ENCODE data around the gene NBPF1. TPM values are rescaled to one million over a fixed set of nuclear protein-coding genes. Genes with fewer than 3 reads are reported as not detected.
"Not testable (repeated sequence)": the region's sequence is repeated elsewhere in the genome, so short reads cannot be mapped to it uniquely, and the experiment has no call there.

The NBPF1 gene
- total RNA-seq: 1 to 10 TPM; 5.7 to 6.0 TPM

DNA sequence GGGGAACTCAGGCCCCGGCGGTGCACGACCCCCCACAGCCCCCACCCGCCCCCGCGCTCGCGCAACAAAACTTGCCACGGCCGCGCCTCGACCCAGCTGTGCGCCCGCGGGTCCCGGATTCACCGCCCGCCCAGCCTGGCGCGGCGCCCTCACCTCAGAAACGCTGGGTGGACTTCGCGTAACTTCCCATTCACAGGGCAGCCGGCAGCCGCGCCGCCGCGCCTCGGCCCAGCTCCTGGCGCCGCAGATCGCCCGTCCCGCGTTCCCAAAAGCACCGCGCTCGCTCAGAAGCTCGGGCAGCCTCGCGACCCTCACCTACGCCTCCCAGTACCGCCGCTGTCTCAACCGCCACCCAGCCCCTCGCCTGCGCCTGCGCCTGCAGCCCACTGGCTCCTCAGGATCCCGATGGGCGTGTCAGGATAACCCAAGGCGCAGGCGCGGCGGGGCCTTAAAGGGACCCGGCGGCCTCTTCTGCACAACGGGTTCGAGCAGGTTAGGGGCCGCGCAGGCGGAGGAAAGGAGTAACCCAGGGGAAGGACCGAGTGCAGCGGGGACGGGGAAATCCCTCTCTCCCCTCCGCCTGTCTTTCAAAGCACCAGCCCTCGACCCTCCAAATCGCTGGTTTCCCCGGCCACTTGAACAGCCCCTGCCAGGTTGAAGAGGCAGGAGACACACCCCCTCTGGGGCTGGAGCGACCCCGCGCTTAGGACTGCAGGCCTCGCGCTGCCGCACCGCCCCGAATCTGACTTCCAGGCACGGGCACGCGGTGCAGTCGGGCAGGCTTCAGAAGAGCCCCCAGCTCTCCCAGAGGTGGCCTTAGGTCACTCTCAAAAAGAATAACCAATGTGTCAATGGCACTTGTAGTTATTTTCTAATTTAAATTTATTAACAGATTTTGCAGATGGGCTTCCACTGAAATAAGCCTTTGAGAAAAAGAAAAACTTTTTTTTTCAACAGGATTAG lies at the start of gene NBPF1:
Gene NBPF1 (minus strand): TSS at position 380 of the 963 bp plus-strand sequence.
- CTCF ChIA-PET: interaction anchor here (1.0 to 2.7 kb wide), 2 partner anchors 8 to 12 kb away, joined by 3 to 21 read pairs; no protein-coding TSS in a partner anchor
- POLR2A ChIA-PET: no interaction called here

- CTCF ChIA-PET, POLR2A ChIA-PET: not testable (repeated sequence)
Observed at GRCh38 chr1:16658234-16658633, 44.9 kb upstream of the NBPF1 start.

DNA sequence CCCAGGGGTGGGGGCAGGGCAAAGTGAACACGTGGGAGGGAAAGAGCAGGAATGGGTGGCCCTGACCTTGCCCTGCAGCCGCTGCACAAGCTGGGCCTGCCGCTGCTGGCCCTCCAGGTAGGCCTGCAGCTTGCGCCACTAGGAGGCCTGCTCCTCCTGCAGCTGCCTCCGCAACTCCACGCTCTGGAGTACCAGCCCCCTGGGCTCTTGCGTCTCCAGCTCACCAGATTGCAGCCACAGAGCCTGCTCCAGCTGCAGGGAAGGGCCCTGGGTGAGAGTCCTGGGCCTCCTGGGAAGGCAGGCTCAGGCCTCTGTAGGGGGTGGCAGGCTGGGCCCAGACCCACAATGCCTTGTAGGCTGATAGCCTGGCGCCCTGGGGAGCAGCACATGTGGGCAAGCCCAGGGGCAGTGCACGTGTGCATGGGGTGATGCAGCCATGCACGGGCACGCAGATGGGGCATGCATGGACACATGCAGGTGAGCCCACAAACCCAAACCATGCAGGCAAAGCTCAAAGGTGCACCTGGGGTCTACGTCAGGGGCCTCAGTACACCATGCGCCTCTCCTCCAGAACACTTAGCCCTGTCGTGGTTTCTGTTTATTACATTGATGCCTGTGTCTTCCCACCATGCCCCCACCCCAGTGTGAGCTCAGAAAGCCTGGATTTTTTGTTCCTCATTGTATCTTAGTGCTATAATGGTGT lies 43.8 kb upstream of the NBPF1 start:
- CTCF ChIA-PET: not testable (repeated sequence)

DNA sequence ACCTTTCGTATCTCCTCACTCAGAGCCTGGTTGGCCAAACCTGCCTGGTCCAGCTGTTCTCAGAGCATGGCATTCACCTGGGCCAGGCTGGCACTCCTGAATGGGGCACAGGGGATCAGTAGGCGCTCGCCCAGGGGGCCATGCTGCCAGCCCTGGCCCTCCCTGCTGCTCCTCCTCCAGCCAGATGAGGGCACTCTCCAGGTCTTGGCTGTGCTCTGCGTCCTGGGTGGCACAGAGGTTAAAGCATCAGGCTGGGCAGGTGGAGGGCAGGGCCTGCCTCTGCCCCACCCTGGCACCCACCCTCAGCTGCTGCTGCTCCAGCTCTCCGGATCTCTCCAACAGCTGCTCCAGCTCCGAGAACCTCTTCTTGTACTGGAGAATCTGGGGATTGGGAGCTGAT lies 43.2 kb upstream of the NBPF1 start:
- POLR2A ChIA-PET, CTCF ChIA-PET: not testable (repeated sequence)

More for the DNA sequence above, 43.8 kb upstream of the NBPF1 start:
- POLR2A ChIA-PET: not testable (repeated sequence)

DNA sequence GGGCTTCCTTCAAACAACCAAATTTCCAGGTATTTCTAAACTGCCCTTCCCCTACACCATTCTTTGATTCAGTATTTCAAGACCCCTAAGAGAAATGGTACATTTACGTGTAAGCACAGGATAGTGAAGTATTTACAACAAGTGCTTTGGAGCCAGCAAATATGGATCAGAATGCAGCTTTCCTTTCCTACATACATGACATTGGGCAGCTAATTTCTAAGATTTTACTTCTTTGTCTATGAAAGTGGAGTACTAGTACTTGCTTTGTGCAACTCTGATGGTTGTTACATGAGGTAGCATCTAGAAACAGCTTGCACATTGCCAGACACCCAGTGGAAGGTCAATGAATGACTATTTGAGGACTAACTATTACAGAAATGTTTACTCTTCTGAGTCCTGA lies 38.2 kb upstream of the NBPF1 start:
- CTCF ChIA-PET, POLR2A ChIA-PET: not testable (repeated sequence)

DNA sequence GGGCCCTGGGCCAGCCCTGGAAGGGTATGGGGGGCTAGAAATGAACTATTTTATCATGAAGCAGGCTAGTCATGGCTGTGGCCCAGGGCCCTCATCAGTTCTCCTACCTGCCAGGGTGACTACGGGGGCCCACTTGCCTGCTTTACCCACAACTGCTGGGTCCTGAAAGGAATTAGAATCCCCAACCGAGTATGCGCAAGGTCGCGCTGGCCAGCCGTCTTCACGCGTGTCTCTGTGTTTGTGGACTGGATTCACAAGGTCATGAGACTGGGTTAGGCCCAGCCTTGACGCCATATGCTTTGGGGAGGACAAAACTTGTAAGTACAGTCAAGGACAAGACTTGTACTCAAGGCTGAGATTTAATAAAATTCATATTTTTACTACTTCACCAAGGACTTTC lies 36.6 kb upstream of the NBPF1 start:
- POLR2A ChIA-PET, CTCF ChIA-PET: not testable (repeated sequence)

- POLR2A ChIA-PET, CTCF ChIA-PET: not testable (repeated sequence)
Observed at GRCh38 chr1:16649390-16649789, 36.0 kb upstream of the NBPF1 start.

DNA sequence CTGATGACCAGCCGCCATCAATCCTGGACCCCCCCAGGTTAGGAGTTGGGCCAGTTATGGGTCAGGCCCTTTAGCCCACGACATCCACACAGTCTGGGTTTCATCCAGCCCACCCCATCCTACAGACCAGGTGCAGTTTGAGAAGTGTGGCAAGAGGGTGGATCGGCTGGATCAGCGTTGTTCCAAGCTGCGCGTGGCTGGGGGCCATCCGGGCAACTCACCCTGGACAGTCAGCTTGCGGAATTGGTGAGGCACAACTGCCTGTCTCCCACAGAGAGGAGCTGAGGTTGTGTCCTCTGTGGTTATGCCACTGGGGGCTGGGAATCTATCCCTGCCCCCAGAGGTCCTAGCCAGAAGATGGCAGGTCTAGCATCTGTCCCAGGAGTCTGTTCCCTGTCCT lies 35.4 kb upstream of the NBPF1 start:
- CTCF ChIA-PET, POLR2A ChIA-PET: not testable (repeated sequence)

DNA sequence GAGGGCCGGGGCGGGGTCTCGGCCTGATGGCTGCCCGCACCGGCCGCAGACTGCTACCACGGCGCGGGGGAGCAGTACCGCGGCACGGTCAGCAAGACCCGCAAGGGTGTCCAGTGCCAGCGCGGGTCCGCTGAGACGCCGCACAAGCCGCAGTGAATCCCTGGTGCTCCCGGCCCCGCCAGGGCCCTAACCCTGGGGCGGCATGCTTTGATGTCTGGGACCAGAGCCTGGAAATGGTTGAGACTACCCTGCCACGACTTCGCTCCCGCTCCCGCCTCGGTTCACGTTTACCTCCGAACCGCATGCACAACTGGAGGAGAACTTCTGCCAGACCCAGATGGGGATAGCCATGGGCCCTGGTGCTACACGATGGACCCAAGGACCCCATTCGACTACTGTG lies 34.9 kb upstream of the NBPF1 start:
- CTCF ChIA-PET, POLR2A ChIA-PET: not testable (repeated sequence)

DNA sequence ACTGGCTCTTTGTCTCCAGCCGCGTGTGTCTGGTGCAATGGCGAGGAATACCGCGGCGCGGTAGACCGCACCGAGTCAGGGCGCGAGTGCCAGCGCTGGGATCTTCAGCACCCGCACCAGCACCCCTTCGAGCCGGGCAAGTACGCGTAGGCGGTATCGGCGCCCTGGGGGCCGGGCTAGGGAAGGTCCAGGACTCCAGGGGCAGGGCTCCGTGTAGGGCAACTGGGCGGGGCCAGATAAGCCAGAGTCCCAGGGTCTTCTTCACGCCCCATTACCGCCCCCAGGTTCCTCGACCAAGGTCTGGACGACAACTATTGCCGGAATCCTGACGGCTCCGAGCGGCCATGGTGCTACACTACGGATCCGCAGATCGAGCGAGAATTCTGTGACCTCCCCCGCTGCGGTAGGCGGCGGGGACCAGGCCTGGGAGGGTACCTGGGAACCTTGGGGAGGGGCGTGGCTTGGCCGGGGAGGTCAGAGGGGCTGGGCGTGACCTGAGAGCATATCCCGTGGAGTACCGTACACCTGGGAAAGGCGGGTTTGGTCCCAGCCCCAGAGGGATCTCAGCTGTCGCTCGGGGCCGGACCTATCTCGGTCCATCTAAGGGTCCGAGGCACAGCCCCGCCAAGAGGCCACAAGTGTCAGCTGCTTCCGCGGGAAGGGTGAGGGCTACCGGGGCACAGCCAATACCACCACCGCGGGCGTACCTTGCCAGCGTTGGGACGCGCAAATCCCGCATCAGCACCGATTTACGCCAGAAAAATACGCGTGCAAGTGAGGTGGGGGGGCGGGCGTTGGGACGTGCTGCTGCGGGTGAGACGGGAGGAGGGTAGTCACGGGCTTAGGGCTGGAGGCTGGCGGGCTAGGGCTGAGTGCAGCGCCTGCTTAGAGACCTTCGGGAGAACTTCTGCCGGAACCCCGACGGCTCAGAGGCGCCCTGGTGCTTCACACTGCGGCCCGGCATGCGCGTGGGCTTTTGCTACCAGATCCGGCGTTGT lies 34.1 kb upstream of the NBPF1 start:
- POLR2A ChIA-PET, CTCF ChIA-PET: not testable (repeated sequence)

DNA sequence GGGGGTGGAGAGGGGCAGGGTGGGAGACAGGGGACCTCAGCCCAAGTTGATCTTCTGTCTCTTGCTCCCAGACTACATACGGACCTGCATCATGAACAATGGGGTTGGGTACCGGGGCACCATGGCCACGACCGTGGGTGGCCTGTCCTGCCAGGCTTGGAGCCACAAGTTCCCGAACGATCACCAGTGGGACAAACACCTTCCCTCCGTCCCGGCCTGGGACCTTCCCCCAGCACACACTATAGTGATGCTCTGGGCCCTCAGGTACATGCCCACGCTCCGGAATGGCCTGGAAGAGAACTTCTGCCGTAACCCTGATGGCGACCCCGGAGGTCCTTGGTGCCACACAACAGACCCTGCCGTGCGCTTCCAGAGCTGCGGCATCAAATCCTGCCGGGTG lies 33.4 kb upstream of the NBPF1 start:
- POLR2A ChIA-PET, CTCF ChIA-PET: not testable (repeated sequence)

- POLR2A ChIA-PET: not testable (repeated sequence)
Observed at GRCh38 chr1:16646061-16646664, 32.8 kb upstream of the NBPF1 start.

GRCh38 chr1:16645271-16646060 lies 32.1 kb upstream of the NBPF1 start:
- POLR2A ChIA-PET, CTCF ChIA-PET: not testable (repeated sequence)

More at GRCh38 chr1:16646061-16646664, 32.8 kb upstream of the NBPF1 start:
- CTCF ChIA-PET: not testable (repeated sequence)

GRCh38 chr1:16644482-16645270 lies 31.3 kb upstream of the NBPF1 start:
- CTCF ChIA-PET: interaction anchor here (1.2 kb wide), 1 partner anchor 24 kb away, joined by 4 read pairs; no protein-coding TSS in a partner anchor
- POLR2A ChIA-PET: interaction anchor here (0.9 kb wide), 1 partner anchor 252 kb away, joined by 3 read pairs; no protein-coding TSS in a partner anchor

- ChIA-PET CTCF (interaction anchor here (1.2 kb wide), 1 partner anchor 24 kb away, joined by 4 read pairs; no protein-coding TSS in a partner anchor), POLR2A (interaction anchor here (0.9 kb wide), 1 partner anchor 252 kb away, joined by 3 read pairs; no protein-coding TSS in a partner anchor)
Observed at GRCh38 chr1:16644193-16644481, 30.8 kb upstream of the NBPF1 start.

DNA sequence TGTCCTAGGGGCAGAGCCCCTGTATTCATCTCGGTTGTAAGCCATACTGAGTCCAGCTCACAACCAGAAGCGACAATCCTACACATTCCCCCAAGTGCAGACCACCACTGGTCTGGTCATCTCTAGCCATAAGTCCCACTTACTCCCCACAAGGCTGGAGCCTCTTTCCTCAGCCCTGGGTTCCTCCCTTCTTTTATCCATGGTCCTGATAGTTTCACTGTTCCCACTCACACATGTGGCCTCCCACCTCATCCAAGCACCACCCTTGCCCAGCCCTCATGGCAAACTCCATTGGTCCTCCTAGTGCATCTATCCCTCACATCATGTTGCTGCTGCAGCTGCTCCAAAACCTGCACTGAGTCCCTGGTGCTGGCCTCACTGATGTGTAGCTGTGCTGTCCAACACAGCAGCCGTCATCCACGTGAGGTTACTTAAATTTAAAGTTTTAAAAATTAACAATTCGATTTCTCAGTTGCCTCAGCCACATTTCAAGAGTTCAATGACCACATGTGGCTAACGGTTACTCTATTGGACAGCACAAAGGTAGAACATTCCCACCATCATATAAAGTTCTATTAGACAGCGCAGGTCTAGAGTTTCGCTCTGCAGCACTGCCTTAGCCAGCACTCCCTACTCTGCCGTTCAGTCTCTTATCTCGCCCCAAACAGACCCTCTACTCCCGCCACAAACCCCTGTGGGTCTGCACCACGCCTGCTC lies 30.3 kb upstream of the NBPF1 start:
- CTCF ChIA-PET: interaction anchor here (1.2 kb wide), 1 partner anchor 23 kb away, joined by 4 read pairs; no protein-coding TSS in a partner anchor
- POLR2A ChIA-PET: interaction anchor here (0.9 kb wide), 1 partner anchor 253 kb away, joined by 3 read pairs; no protein-coding TSS in a partner anchor

GRCh38 chr1:16643001-16643411 lies 29.6 kb upstream of the NBPF1 start:
- CTCF ChIA-PET, POLR2A ChIA-PET: not testable (repeated sequence)
